Measurements from ENCODE around the gene CEP152. TPM values are rescaled to one million over a fixed set of nuclear protein-coding genes. Genes with fewer than 3 reads are reported as not detected.

Gene CEP152
- total and polyA plus RNA-seq, 10 of the 15 experiments (the other 5 are each of a cell fraction or from before 2014, with no cell fraction given), result 5.3 to 22.6 (median 14.2) TPM

GRCh38 chr15:48800811-48801455 lies 9.9 kb downstream of the CEP152 start:
- POLR2A ChIA-PET, result interaction anchor here (2.1 to 3.7 kb wide), 2 partner anchors 9 to 10 kb away, joined by 11 to 18 read pairs; partner anchors contain the start of gene CEP152
- SMC1A ChIA-PET (ENCODE audit: uncharacterized antibody, unreplicated experiment), result interaction anchor here (0.6 to 6.2 kb wide), 11 partner anchors 9 to 446 kb away, joined by 3 to 32 read pairs (median 5); partner anchors contain the start of gene CEP152
- Histone ChIP-seq H3K36me3 (ENCODE audit: control insufficient read depth in 2 of 2, insufficient read depth in 2 of 2, low read length in 1 of 2) (peaks cover 0 to 14% of the 10 kb centered on the region in 2 experiments), H4K20me1 (ENCODE audit: control insufficient read depth, insufficient read depth) (no peaks in the 10 kb centered on the region), H3K9ac (ENCODE audit: control insufficient read depth, insufficient read depth, low read length) (no peak overlapping the region), H3K27me3 (replicated peaks in 1 of 2; ENCODE audit: control insufficient read depth in 2 of 2, insufficient read depth in 2 of 2, low read length in 1 of 2) (no peaks in the 10 kb centered on the region), H3K4me3 (no peak overlapping the region), H3K4me2 (ENCODE audit: control insufficient read depth, insufficient read depth) (no peak overlapping the region), H2AFZ (ENCODE audit: control insufficient read depth, low read depth, low read length) (peak overlapping the region; percentile 4; the same call in 1 of the 2 replicates), H3K79me2 (ENCODE audit: control insufficient read depth, insufficient read depth, low read length) (peaks cover 30% of the 10 kb centered on the region), H3K9me3 (replicated peaks; ENCODE audit: control insufficient read depth, insufficient read depth, low read length) (no peaks in the 10 kb centered on the region), H3K27ac (ENCODE audit: control insufficient read depth, insufficient read depth) (no peak overlapping the region), H3K4me1 (ENCODE audit: control insufficient read depth, insufficient read depth, low read length) (peaks cover 12% of the 10 kb centered on the region)
- no peak for FAIRE-seq
- no peak for ATAC-seq
- WGBS (ENCODE audit: insufficient coverage, insufficient replicate concordance, low lambda C conversion rate, missing lambda C conversion rate), result 46% methylated on average over 4 of the region's 4 CpGs
- in situ Hi-C loops (cut with MboI), result loop anchor here (25.0 kb wide), 1 partner anchor 639 kb away; no protein-coding TSS in a partner anchor
- BruUV-seq (replicated peaks), result no TSS peak
- DNase-seq (ENCODE audit: low read depth, low spot score), result no peak
- RAD21 ChIA-PET (ENCODE audit: unreplicated experiment), result interaction anchor here (0.7 to 5.6 kb wide), 10 partner anchors 10 to 449 kb away, joined by 3 to 50 read pairs (median 6); partner anchors contain the start of genes CEP152 and EID1
- intact Hi-C loops (cut with micrococcal nuclease; ENCODE audit: unreplicated experiment), result no loop called here
- CTCF ChIA-PET, result interaction anchor here (0.7 to 7.4 kb wide), 12 partner anchors 9 to 471 kb away, joined by 3 to 69 read pairs (median 5); partner anchors contain the start of gene CEP152
- TF ChIP-seq SMC3 (IDR thresholded peaks at IDR 0.05; ENCODE audit: borderline replicate concordance, low read length) (peak; percentile 41; the same call in 1 of the 2 replicates), ZSCAN29 (IDR thresholded peaks at IDR 0.05) (no peak), ELK1 (IDR thresholded peaks at IDR 0.05; ENCODE audit: low read depth, low read length) (no peak), PRDM15 (CRISPR knock-in tag; IDR thresholded peaks at IDR 0.05) (no peak), BHLHE40 (IDR thresholded peaks at IDR 0.05; ENCODE audit: borderline replicate concordance in 1 of 2, low read depth in 2 of 2, low read length in 1 of 2) (no peak), CTCF (IDR thresholded peaks at IDR 0.05 in 2 of 3, conservative IDR thresholded peaks at IDR 0.05 in 1 of 3; ENCODE audit: control insufficient read depth in 2 of 3, extremely low read depth in 1 of 3, insufficient read depth in 1 of 3, low read depth in 3 of 3, low read length in 3 of 3) (peak; percentile 21 to 43 (median 32); a peak in 4 of 6 replicates), CHD2 (IDR thresholded peaks at IDR 0.05; ENCODE audit: borderline replicate concordance, low read depth, low read length) (no peak), ZNF24 (IDR thresholded peaks at IDR 0.05) (no peak), SPI1 (IDR thresholded peaks at IDR 0.05; ENCODE audit: borderline replicate concordance, insufficient read depth, low read depth, low read length) (no peak), USF2 (IDR thresholded peaks at IDR 0.05; ENCODE audit: borderline replicate concordance, low read depth, low read length) (no peak)
